ENCODE data around the gene KCTD20. TPM values are rescaled to one million over a fixed set of nuclear protein-coding genes. Genes with fewer than 3 reads are reported as not detected.
"Not testable (repeated sequence)": the region's sequence is repeated elsewhere in the genome, so short reads cannot be mapped to it uniquely, and the experiment has no call there.

Gene KCTD20
- polyA plus RNA-seq, 3 donors from 2014 or later, result 41.1 to 50.5 (median 47.5) TPM

- Mint-ChIP-seq H3K27ac (no peak overlapping the region), H3K4me3 (no peak overlapping the region), H3K36me3 (peaks cover 0 to 4% (median 0%) of the 10 kb centered on the region in 3 donors), H3K9me3 (no peaks in the 10 kb centered on the region), H3K4me1 (peaks cover 19 to 63% of the 10 kb centered on the region in 2 donors), H3K27me3 (ENCODE audit: low read depth in 3 of 3) (no peaks in the 10 kb centered on the region)
- DNase-seq, result no peak
These were observed 18.1 kb downstream of the KCTD20 start for GRCh38 chr6:36460916-36461315.

DNA sequence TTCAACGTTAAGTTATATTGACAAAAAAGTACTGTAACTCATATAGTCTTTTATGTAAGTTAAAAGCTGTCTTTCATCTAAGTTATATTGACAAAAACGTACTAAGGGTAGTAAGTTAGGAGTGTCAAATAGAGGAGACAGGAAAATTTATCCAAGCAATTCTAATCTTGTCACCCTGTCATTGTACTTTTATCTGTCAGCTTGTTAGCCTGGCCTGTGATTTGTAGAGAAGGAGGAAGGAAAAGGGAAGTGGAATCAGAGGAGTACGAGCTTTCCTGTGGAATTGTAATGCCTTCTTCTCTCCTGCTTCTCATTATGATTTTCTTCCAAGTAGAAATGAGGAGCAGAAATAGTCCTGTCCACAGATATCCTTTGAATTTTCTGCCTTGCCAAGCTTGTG is 18.8 kb downstream of the KCTD20 start:
- peaks cover 0 to 4% (median 0%) of the 10 kb centered on the region in 3 donors for H3K36me3 Mint-ChIP-seq
- no peaks in the 10 kb centered on the region for H3K9me3 Mint-ChIP-seq
- no peak for DNase-seq
- peak overlapping the region in 2 of 6 donors; percentile 46 to 55 for H3K27ac Mint-ChIP-seq
- no peak overlapping the region for H3K4me3 Mint-ChIP-seq
- H3K4me1 Mint-ChIP-seq, result peaks cover 21 to 63% of the 10 kb centered on the region in 2 donors
- H3K27me3 Mint-ChIP-seq (ENCODE audit: low read depth in 3 of 3), result no peaks in the 10 kb centered on the region

DNA sequence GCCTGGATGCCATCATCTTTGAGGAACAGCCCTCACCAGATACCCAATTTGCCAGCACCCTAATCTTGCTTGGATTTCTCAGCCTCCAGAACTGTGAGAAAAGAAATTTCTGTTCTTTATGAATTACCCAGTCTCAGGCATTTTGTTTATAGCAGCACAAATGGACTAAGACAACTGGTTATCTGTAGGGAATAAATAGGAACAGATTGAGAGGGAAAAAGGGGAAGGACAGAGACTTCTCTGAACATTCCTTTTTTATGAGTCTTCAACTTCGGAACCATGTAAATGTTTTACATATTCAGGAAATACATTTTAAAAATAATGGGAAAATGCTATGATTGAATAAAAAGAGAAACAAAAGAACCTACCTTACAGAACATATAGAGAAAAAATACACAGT is 20.9 kb downstream of the KCTD20 start:
- Mint-ChIP-seq H3K36me3 (peaks cover 0 to 4% (median 0%) of the 10 kb centered on the region in 3 donors), H3K27ac (no peak overlapping the region), H3K27me3 (ENCODE audit: low read depth in 3 of 3) (no peaks in the 10 kb centered on the region), H3K9me3 (no peaks in the 10 kb centered on the region), H3K4me3 (no peak overlapping the region), H3K4me1 (peaks cover 18 to 54% of the 10 kb centered on the region in 2 donors)
- DNase-seq, result no peak

- no peak overlapping the region for H3K27ac Mint-ChIP-seq
- peaks cover 21 to 58% of the 10 kb centered on the region in 2 donors for H3K4me1 Mint-ChIP-seq
- H3K36me3 Mint-ChIP-seq, result peaks cover 0 to 4% (median 0%) of the 10 kb centered on the region in 3 donors
- peaks cover 0 to under 1% (median 0%) of the 10 kb centered on the region in 3 donors for H3K27me3 Mint-ChIP-seq (ENCODE audit: low read depth in 3 of 3)
- H3K9me3 Mint-ChIP-seq, result no peaks in the 10 kb centered on the region
- no peak overlapping the region for H3K4me3 Mint-ChIP-seq
- no peak for DNase-seq
These were observed 21.4 kb downstream of the KCTD20 start for GRCh38 chr6:36464233-36464632.

DNA sequence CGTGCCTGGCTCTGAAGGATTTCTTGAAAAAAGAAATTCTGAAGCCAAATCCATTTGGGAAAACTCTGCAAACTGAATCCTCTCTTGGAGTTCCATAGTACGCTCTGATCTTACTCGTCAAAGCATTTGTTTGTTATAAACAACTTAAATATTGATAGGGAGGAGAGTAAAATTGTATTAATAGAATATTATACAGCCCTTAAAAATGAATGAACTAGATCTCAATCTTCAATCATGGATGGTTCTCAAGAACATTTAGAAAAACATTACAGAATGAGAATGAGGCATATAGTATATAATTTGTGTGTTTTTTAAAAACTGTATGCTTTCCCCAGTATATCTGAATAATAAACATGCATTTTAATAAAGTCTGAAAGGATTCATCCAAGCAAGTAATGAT is 24.8 kb downstream of the KCTD20 start:
- Mint-ChIP-seq H3K27me3 (ENCODE audit: low read depth in 3 of 3) (peaks cover 0 to 1% (median 0%) of the 10 kb centered on the region in 3 donors), H3K9me3 (no peaks in the 10 kb centered on the region), H3K4me3 (no peak overlapping the region), H3K36me3 (peaks cover 0 to 8% (median 5%) of the 10 kb centered on the region in 3 donors), H3K4me1 (peaks cover 21 to 41% of the 10 kb centered on the region in 2 donors), H3K27ac (no peak overlapping the region)
- DNase-seq, result no peak

GRCh38 chr6:36469148-36469661 is 26.4 kb downstream of the KCTD20 start:
- no peaks in the 10 kb centered on the region for H3K9me3 Mint-ChIP-seq
- H3K4me1 Mint-ChIP-seq, result peaks cover 17 to 27% of the 10 kb centered on the region in 2 donors
- no peak for DNase-seq
- H3K27ac Mint-ChIP-seq, result peak overlapping the region in 3 of 6 donors; percentile 19 to 53 (median 31)
- H3K27me3 Mint-ChIP-seq (ENCODE audit: low read depth in 3 of 3), result peaks cover 0 to 1% (median 0%) of the 10 kb centered on the region in 3 donors
- H3K4me3 Mint-ChIP-seq, result no peak overlapping the region
- H3K36me3 Mint-ChIP-seq, result peaks cover 0 to 12% (median 5%) of the 10 kb centered on the region in 3 donors

GRCh38 chr6:36469946-36470345 is 27.1 kb downstream of the KCTD20 start:
- Mint-ChIP-seq H3K27ac (peak overlapping the region in 2 of 6 donors; percentile 31 to 38), H3K4me3 (no peak overlapping the region), H3K36me3 (peaks cover 0 to 17% (median 5%) of the 10 kb centered on the region in 3 donors), H3K27me3 (ENCODE audit: low read depth in 3 of 3) (peaks cover 0 to 1% (median 0%) of the 10 kb centered on the region in 3 donors), H3K9me3 (no peaks in the 10 kb centered on the region), H3K4me1 (peaks cover 16 to 21% of the 10 kb centered on the region in 2 donors)
- DNase-seq, result no peak

DNA sequence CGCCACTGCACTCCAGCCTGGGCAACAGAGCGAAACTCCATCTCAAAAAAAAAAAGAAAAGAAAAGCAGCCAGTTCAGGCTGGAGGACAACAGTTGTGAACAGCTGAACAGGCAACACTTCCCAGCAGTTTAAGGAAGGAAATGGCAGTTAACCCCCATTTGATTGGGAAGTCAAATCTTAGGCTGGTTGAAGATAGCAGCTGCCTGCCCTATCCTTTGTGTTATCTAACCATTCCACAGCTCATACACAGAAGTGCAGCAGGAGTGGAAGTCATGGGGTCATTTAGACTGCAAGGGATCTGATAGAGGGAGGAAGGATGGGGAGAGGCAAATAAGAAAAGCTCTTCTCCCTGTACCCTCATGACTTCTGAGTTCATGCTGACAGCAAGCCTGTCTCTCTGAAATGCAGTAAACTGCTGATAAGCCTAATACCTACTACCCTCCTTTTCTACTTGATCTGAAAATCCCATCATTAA is 35.3 kb downstream of the KCTD20 start:
- peaks cover 0 to 3% (median 0%) of the 10 kb centered on the region in 3 donors for H3K27me3 Mint-ChIP-seq (ENCODE audit: low read depth in 3 of 3)
- peaks cover 14 to 30% (median 16%) of the 10 kb centered on the region in 3 donors for H3K36me3 Mint-ChIP-seq
- H3K4me3 Mint-ChIP-seq, result no peak overlapping the region
- no peaks in the 10 kb centered on the region for H3K9me3 Mint-ChIP-seq
- peaks cover 2 to 22% of the 10 kb centered on the region in 2 donors for H3K4me1 Mint-ChIP-seq
- no peak for DNase-seq
- H3K27ac Mint-ChIP-seq, result peak overlapping the region in 2 of 6 donors; percentile 12 to 32

GRCh38 chr6:36479256-36479655 is 36.5 kb downstream of the KCTD20 start:
- Mint-ChIP-seq H3K36me3 (peaks cover 14 to 27% (median 16%) of the 10 kb centered on the region in 3 donors), H3K9me3 (no peaks in the 10 kb centered on the region), H3K27ac (peak overlapping the region in 4 of 6 donors; percentile 12 to 79 (median 64)), H3K27me3 (ENCODE audit: low read depth in 3 of 3) (peaks cover 0 to 3% (median 0%) of the 10 kb centered on the region in 3 donors), H3K4me1 (peaks cover 4 to 23% of the 10 kb centered on the region in 2 donors), H3K4me3 (no peak overlapping the region)
- no peak for DNase-seq

GRCh38 chr6:36483326-36483725 is 40.5 kb downstream of the KCTD20 start:
- H3K27me3 Mint-ChIP-seq (ENCODE audit: low read depth in 3 of 3), result not testable (repeated sequence)

GRCh38 chr6:36484736-36485135 is 41.9 kb downstream of the KCTD20 start:
- H3K4me3 Mint-ChIP-seq, result no peak overlapping the region
- H3K27me3 Mint-ChIP-seq (ENCODE audit: low read depth in 3 of 3), result peaks cover 0 to 8% (median 1%) of the 10 kb centered on the region in 3 donors
- H3K4me1 Mint-ChIP-seq, result peaks cover 5 to 24% of the 10 kb centered on the region in 2 donors
- no peak for DNase-seq
- H3K27ac Mint-ChIP-seq, result peak overlapping the region in 3 of 6 donors; percentile 59 to 82 (median 62)
- peaks cover 22 to 29% (median 25%) of the 10 kb centered on the region in 3 donors for H3K36me3 Mint-ChIP-seq
- no peaks in the 10 kb centered on the region for H3K9me3 Mint-ChIP-seq

More at GRCh38 chr6:36483326-36483725, 40.5 kb downstream of the KCTD20 start:
- DNase-seq, H3K4me3 Mint-ChIP-seq, H3K9me3 Mint-ChIP-seq: not testable (repeated sequence)
- peaks cover 22 to 27% (median 25%) of the 10 kb centered on the region in 3 donors for H3K36me3 Mint-ChIP-seq
- peak overlapping the region in 2 of 6 donors; percentile 17 to 40 for H3K27ac Mint-ChIP-seq
- H3K4me1 Mint-ChIP-seq, result peaks cover 5 to 18% of the 10 kb centered on the region in 2 donors

DNA sequence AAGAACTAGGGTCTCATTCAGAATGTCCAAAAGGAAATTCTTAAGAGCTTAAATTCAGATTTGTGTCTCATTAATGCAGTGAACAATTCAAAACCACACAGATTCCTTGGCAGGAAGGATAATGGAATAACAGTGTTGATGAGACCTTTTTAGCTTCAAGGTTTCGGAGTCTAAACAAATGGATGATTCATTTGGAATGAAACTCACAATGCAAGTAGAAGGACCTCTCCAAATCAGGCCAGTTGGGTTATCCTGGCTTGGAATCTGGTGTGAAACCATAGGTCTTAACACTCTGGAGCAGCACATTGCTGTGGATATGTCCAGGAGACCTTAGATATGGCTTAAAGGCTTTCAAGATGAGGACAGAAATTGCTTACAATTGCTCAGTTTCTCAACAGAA is 44.9 kb downstream of the KCTD20 start:
- H3K4me3 Mint-ChIP-seq, result no peak overlapping the region
- H3K27me3 Mint-ChIP-seq (ENCODE audit: low read depth in 3 of 3), result peaks cover 0 to 5% (median 1%) of the 10 kb centered on the region in 3 donors
- peaks cover 6 to 44% of the 10 kb centered on the region in 2 donors for H3K4me1 Mint-ChIP-seq
- peaks cover 13 to 26% (median 18%) of the 10 kb centered on the region in 3 donors for H3K36me3 Mint-ChIP-seq
- H3K27ac Mint-ChIP-seq, result peak overlapping the region in 2 of 6 donors; percentile 33 to 68
- no peak for DNase-seq
- no peaks in the 10 kb centered on the region for H3K9me3 Mint-ChIP-seq

DNA sequence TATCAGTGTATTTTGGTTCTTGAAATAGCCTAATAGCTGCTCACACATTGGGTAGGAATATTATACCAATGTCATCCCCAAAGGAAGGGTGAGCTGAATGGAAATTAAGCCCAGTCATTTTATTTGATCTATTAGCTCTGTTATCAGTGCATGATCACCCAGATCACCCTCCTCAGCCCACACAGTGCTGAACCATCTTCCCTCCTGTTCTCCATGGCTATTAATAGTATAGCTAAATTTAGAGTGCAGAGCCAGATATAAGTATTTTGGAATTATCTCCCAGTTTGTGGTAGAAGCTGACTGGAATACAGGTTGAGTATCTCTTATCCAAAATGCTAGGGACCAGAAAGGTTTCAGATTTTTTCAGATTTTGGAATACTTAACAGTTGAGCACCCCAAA is 45.4 kb downstream of the KCTD20 start:
- Mint-ChIP-seq H3K36me3 (peaks cover 13 to 27% (median 18%) of the 10 kb centered on the region in 3 donors), H3K27ac (peak overlapping the region in 3 of 6 donors; percentile 33 to 68 (median 40)), H3K4me1 (peaks cover 6 to 47% of the 10 kb centered on the region in 2 donors), H3K9me3 (no peaks in the 10 kb centered on the region), H3K27me3 (ENCODE audit: low read depth in 3 of 3) (peaks cover 0 to 5% (median 1%) of the 10 kb centered on the region in 3 donors), H3K4me3 (no peak overlapping the region)
- DNase-seq, result no peak

DNA sequence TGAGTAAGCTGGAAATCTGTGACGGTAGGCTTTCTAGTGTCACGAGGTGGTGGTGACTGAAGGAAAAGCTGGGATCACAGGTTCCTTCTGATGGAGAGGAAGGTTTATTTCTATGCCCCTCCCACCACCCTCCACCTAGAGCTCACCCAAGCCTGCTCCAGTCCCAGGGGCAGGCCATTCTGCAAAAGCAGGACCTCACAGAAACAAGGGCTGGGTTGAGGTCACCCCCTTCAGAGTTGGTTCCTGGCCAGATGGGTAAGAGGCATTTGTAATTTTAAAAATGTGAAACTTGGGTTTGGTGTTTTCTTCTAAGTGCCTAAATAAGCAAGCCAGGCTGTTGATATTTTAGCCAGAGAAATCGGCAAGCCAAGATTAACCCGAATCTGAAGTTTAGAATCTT is 46.6 kb downstream of the KCTD20 start:
- peak overlapping the region in 3 of 6 donors; percentile 11 to 74 (median 61) for H3K27ac Mint-ChIP-seq
- peaks cover 13 to 32% (median 29%) of the 10 kb centered on the region in 3 donors for H3K36me3 Mint-ChIP-seq
- DNase-seq, result no peak
- H3K4me1 Mint-ChIP-seq, result peaks cover 7 to 56% of the 10 kb centered on the region in 2 donors
- peaks cover 0 to 5% (median 1%) of the 10 kb centered on the region in 3 donors for H3K27me3 Mint-ChIP-seq (ENCODE audit: low read depth in 3 of 3)
- no peaks in the 10 kb centered on the region for H3K9me3 Mint-ChIP-seq
- no peak overlapping the region for H3K4me3 Mint-ChIP-seq

Measured in immature natural killer cell (primary cell).